SK-N-SH treated with all-trans-retinoic acid at 6 μM for 48 hours (cell line): ENCODE data around the gene DIP2C.

Source experiments
- ARNTL ChIP-seq: fragments of 450-650 bp; formaldehyde crosslinking; IDR thresholded peaks from 2 replicates; pipeline ENCODE4 v1.5.0; 2020; ENCODE audit warnings: low read depth, mild to moderate bottlenecking, moderate library complexity, borderline replicate concordance
- CREB5 ChIP-seq: fragments of 250-450 bp; sonication (Bioruptor Pico); IDR thresholded peaks from 2 replicates; pipeline ENCODE4 v1.5.1; 2020; ENCODE audit warnings: low read depth, mild to moderate bottlenecking, moderate library complexity
- CSDC2 ChIP-seq: fragments of 250-450 bp; sonication (Bioruptor Pico); IDR thresholded peaks from 2 replicates; pipeline ENCODE4 v1.5.0; 2020; ENCODE audit warnings: mild to moderate bottlenecking, moderate library complexity
- CSRNP3 ChIP-seq: fragments of 250-450 bp; sonication (Bioruptor Pico); IDR thresholded peaks from 2 replicates; pipeline ENCODE4 v1.5.1; 2021; ENCODE audit warnings: mild to moderate bottlenecking, moderate library complexity
- RARB ChIP-seq: fragments of 250-450 bp; sonication (Bioruptor Pico); IDR thresholded peaks from 2 replicates; pipeline ENCODE4 v1.8.0; 2021; ENCODE audit warnings: mild to moderate bottlenecking, moderate library complexity
- TOX ChIP-seq: fragments of 250-450 bp; sonication (Bioruptor Pico); IDR thresholded peaks from 2 replicates; pipeline ENCODE4 v1.8.0; 2021; ENCODE audit warnings: mild to moderate bottlenecking, moderate library complexity, borderline replicate concordance
- TSHZ2 ChIP-seq: fragments of 250-450 bp; sonication (Bioruptor Pico); IDR thresholded peaks from 2 replicates; pipeline ENCODE4 v1.5.0; 2020; ENCODE audit warnings: mild to moderate bottlenecking, moderate library complexity
- ZFP3 ChIP-seq: fragments of 250-450 bp; sonication (Bioruptor Pico); IDR thresholded peaks from 2 replicates; pipeline ENCODE4 v1.5.0; 2020; ENCODE audit warnings: mild to moderate bottlenecking, moderate library complexity
- ZFP30 ChIP-seq: fragments of 450-650 bp; formaldehyde crosslinking; IDR thresholded peaks from 2 replicates; pipeline ENCODE4 v1.5.0; 2022; ENCODE audit warnings: mild to moderate bottlenecking, moderate library complexity
- ZNF565 ChIP-seq: fragments of 450-650 bp; formaldehyde crosslinking; conservative IDR thresholded peaks from 2 replicates; pipeline ENCODE4 v1.5.0; 2020; ENCODE audit warnings: low read depth, mild to moderate bottlenecking, moderate library complexity
- ZNF70 ChIP-seq: fragments of 450-650 bp; formaldehyde crosslinking; IDR thresholded peaks from 2 replicates; pipeline ENCODE4 v1.5.0; 2020; ENCODE audit warnings: mild to moderate bottlenecking, moderate library complexity
- TF ChIP-seq, protein P1 (sequence below): fragments of 250-450 bp; sonication (Bioruptor Pico); IDR thresholded peaks from 2 replicates; pipeline ENCODE4 v1.8.0; 2021; ENCODE audit warnings: low read depth, mild to moderate bottlenecking, moderate library complexity, borderline replicate concordance
- TF ChIP-seq, protein P2 (sequence below): fragments of 250-450 bp; sonication (Bioruptor Pico); IDR thresholded peaks from 2 replicates; pipeline ENCODE4 v1.8.0; 2020; ENCODE audit warnings: mild to moderate bottlenecking, moderate library complexity, borderline replicate concordance

DNA sequence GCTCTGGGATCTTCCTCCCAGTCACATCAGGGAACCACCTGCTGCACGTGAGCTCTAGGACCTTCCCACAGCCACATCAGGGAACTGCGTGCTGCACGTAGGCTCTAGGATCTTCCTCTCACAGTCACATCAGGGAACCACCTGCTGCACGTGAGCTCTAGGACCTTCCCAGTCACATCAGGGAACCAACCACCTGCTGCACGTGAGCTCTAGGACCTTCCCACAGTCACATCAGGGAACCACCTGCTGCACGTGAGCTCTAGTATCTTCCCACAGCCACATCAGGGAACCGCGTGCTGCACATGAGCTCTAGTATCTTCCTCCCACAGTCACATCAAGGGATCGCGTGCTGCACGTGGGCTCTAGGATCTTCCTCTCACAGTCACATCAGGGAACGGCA is 229.7 kb downstream of the DIP2C start:
- TF ChIP-seq, protein P1, sequence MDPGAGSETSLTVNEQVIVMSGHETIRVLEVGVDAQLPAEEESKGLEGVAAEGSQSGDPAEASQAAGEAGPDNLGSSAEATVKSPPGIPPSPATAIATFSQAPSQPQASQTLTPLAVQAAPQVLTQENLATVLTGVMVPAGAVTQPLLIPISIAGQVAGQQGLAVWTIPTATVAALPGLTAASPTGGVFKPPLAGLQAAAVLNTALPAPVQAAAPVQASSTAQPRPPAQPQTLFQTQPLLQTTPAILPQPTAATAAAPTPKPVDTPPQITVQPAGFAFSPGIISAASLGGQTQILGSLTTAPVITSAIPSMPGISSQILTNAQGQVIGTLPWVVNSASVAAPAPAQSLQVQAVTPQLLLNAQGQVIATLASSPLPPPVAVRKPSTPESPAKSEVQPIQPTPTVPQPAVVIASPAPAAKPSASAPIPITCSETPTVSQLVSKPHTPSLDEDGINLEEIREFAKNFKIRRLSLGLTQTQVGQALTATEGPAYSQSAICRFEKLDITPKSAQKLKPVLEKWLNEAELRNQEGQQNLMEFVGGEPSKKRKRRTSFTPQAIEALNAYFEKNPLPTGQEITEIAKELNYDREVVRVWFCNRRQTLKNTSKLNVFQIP (CRISPR knock-in tag) = no peak
- TF ChIP-seq ZNF565 (CRISPR knock-in tag) = no peak
- no peak for TF ChIP-seq ARNTL (CRISPR knock-in tag)
- TF ChIP-seq RARB (CRISPR knock-in tag) = no peak
- TF ChIP-seq CREB5 (CRISPR knock-in tag) = no peak
- TF ChIP-seq, protein P2, sequence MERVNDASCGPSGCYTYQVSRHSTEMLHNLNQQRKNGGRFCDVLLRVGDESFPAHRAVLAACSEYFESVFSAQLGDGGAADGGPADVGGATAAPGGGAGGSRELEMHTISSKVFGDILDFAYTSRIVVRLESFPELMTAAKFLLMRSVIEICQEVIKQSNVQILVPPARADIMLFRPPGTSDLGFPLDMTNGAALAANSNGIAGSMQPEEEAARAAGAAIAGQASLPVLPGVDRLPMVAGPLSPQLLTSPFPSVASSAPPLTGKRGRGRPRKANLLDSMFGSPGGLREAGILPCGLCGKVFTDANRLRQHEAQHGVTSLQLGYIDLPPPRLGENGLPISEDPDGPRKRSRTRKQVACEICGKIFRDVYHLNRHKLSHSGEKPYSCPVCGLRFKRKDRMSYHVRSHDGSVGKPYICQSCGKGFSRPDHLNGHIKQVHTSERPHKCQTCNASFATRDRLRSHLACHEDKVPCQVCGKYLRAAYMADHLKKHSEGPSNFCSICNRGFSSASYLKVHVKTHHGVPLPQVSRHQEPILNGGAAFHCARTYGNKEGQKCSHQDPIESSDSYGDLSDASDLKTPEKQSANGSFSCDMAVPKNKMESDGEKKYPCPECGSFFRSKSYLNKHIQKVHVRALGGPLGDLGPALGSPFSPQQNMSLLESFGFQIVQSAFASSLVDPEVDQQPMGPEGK (CRISPR knock-in tag) = no peak
- TF ChIP-seq ZFP30 (CRISPR knock-in tag) = no peak
- TF ChIP-seq ZNF70 (CRISPR knock-in tag) = no peak
- TF ChIP-seq CSDC2 (CRISPR knock-in tag) = no peak
- TF ChIP-seq TOX = no peak
- no peak for TF ChIP-seq TSHZ2
- TF ChIP-seq CSRNP3 (CRISPR knock-in tag) = no peak
- TF ChIP-seq ZFP3 = no peak
